ENCODE measurements around the gene MMP1. TPM values are rescaled to one million over a fixed set of nuclear protein-coding genes. Genes with fewer than 3 reads are reported as not detected.
A peak's percentile ranks its signal among the peaks of the same experiment; 100 is the strongest.

Gene MMP1
- total and polyA plus RNA-seq, 8 donors = 0.20 to 1.7 (median 0.70) TPM; not detected in 1

DNA sequence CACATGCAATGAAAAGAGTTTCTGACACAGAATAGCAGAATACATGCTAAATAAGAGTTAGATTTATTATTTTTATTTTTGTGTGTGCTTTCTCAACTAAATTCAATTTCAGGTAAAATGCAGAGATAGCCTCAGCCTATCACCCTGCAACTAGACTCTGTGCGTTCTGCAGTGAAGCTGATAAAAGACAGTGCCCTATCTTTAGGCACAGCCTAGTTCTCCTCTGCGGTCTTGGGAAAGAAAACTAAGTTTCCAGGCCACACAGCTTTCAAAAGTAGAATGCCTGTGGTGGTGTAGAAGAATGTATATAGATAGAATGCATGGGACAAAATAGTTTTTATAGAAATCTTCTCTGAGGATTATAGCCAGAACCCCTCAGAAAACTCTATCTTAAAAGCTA is 12.0 kb upstream of the MMP1 start:
- no peak for DNase-seq
- Histone ChIP-seq H3K4me1 (no peaks in the 10 kb centered on the region), H3K36me3 (no peaks in the 10 kb centered on the region), H3K4me3 (no peak overlapping the region), H3K9me3 (no peaks in the 10 kb centered on the region), H3K27me3 (peaks cover 0 to 5% (median under 1%) of the 10 kb centered on the region in 4 donors), H3K27ac (no peak overlapping the region)
- no peak for ATAC-seq
- intact Hi-C loops (cut with DNase I) = no loop called here
- no peak for FAIRE-seq
- 60 to 69% methylated on average over 2 of the region's 2 CpGs for WGBS, 2 donors
- no peak for TF ChIP-seq CTCF (IDR thresholded peaks at IDR 0.05)

- Histone ChIP-seq H3K4me3 (no peak overlapping the region), H3K27ac (no peak overlapping the region), H3K27me3 (peaks cover 0 to 5% (median 2%) of the 10 kb centered on the region in 4 donors), H3K9me3 (no peaks in the 10 kb centered on the region), H3K4me1 (no peaks in the 10 kb centered on the region), H3K36me3 (no peaks in the 10 kb centered on the region)
- DNase-seq = peak in 2 of 6 donors; percentile 34 to 59
- intact Hi-C loops (cut with DNase I) = no loop called here
- no peak for FAIRE-seq
- 42 to 57% methylated on average over 19 of the region's 19 CpGs for WGBS, 2 donors
- peak in 1 of 4 donors; percentile 9 for TF ChIP-seq CTCF (IDR thresholded peaks at IDR 0.05)
- ATAC-seq = peak in 3 of 4 donors; percentile 60 to 67 (median 66)
Measured at GRCh38 chr11:102807921-102808320, 10.0 kb upstream of the MMP1 start.

DNA sequence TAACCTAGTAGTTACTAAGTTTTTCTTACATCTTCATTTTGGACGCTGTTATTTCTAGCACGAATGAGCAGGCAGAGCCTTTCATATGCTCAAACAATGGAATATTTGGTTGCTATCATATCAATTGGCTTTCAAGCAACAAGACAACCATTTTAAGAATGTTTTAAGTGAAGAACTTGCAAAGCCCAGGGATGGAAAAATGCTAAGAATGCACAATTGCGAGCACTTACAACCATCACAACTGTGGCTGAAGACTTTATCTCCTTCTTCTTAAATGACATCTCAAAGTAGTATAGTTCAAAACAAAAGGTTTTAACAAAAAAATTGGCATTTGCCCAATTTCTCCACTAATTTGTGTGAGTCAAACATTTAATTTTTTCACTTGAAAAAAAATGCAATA is 8.3 kb upstream of the MMP1 start:
- Histone ChIP-seq H3K27ac (no peak overlapping the region), H3K4me1 (no peaks in the 10 kb centered on the region), H3K36me3 (no peaks in the 10 kb centered on the region), H3K27me3 (peaks cover 0 to 4% (median 0%) of the 10 kb centered on the region in 4 donors), H3K9me3 (no peaks in the 10 kb centered on the region), H3K4me3 (no peak overlapping the region)
- DNase-seq (no peak), FAIRE-seq (no peak), ATAC-seq (no peak)
- 41 to 51% methylated on average over 3 of the region's 3 CpGs for WGBS, 2 donors
- TF ChIP-seq CTCF (IDR thresholded peaks at IDR 0.05) = no peak
- intact Hi-C loops (cut with DNase I) = no loop called here

DNA sequence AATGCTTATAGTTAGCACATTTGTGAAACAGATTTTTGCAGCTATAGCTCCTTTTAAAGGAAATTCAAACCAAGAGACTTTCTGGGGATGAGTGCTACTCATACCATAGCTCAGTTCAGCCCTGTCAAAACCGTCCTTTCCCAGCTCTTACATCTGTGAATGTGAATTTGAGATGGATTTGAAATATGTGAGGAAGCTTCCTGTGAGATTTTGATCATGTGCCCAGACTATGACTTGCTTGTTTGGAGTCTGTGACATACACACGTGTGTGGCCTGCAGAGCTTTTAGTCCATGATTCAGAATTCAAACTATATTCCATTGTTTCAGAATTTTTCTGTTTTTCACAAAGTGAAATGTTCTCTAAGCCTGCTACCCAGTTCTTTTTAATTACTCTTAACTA is 4.4 kb upstream of the MMP1 start:
- intact Hi-C loops (cut with DNase I) = no loop called here
- H3K4me1 ChIP-seq = no peaks in the 10 kb centered on the region
- FAIRE-seq (no peak), ATAC-seq (no peak), DNase-seq (no peak)
- no peak overlapping the region for H3K4me3 ChIP-seq
- H3K27me3 ChIP-seq = peaks cover 0 to 4% (median 0%) of the 10 kb centered on the region in 4 donors
- no peak overlapping the region for H3K27ac ChIP-seq
- no peak for TF ChIP-seq CTCF (IDR thresholded peaks at IDR 0.05)
- WGBS, 2 donors = 36 to 50% methylated on average over 2 of the region's 2 CpGs
- H3K36me3 ChIP-seq = no peaks in the 10 kb centered on the region
- no peaks in the 10 kb centered on the region for H3K9me3 ChIP-seq

- DNase-seq (no peak), ATAC-seq (no peak), FAIRE-seq (no peak)
- no peak overlapping the region for H3K4me3 ChIP-seq
- no peak overlapping the region for H3K27ac ChIP-seq
- WGBS, 2 donors = 60 to 77% methylated on average over 4 of the region's 4 CpGs
- no peaks in the 10 kb centered on the region for H3K9me3 ChIP-seq
- intact Hi-C loops (cut with DNase I) = no loop called here
- peaks cover 0 to 4% (median 0%) of the 10 kb centered on the region in 4 donors for H3K27me3 ChIP-seq
- TF ChIP-seq CTCF (IDR thresholded peaks at IDR 0.05) = no peak
- H3K4me1 ChIP-seq = no peaks in the 10 kb centered on the region
- H3K36me3 ChIP-seq = no peaks in the 10 kb centered on the region
Measured at GRCh38 chr11:102800767-102801166, 2.8 kb upstream of the MMP1 start.
